ENCODE results near the gene SETD7. TPM values are rescaled to one million over a fixed set of nuclear protein-coding genes. Genes with fewer than 3 reads are reported as not detected.
"Not testable (repeated sequence)": the region's sequence is repeated elsewhere in the genome, so short reads cannot be mapped to it uniquely, and the experiment has no call there.

Gene SETD7
- total RNA-seq, 2 donors from 2014 or later, result 51.8 to 69.5 TPM

GRCh38 chr4:139469216-139469615, 86.8 kb downstream of the SETD7 start:
- Histone ChIP-seq H3K4me1 (no peaks in the 10 kb centered on the region), H3K36me3 (peaks cover 16% of the 10 kb centered on the region), H3K27ac (no peak overlapping the region), H3K4me3 (no peak overlapping the region), H3K9me3 (peaks cover 0 to 21% of the 10 kb centered on the region in 2 donors), H3K27me3 (no peaks in the 10 kb centered on the region)
- TF ChIP-seq CTCF (IDR thresholded peaks at IDR 0.05), result no peak
- no peak for DNase-seq (ENCODE audit: low spot score)

GRCh38 chr4:139468756-139469155, 87.3 kb downstream of the SETD7 start:
- Histone ChIP-seq H3K9me3 (peaks cover 0 to 21% of the 10 kb centered on the region in 2 donors), H3K36me3 (peaks cover 11% of the 10 kb centered on the region)

GRCh38 chr4:139465922-139466321, 90.1 kb downstream of the SETD7 start:
- no peaks in the 10 kb centered on the region for H3K36me3 ChIP-seq
- no peak for TF ChIP-seq CTCF (IDR thresholded peaks at IDR 0.05)

More at GRCh38 chr4:139468756-139469155, 87.3 kb downstream of the SETD7 start:
- H3K4me1 ChIP-seq; H3K27me3 ChIP-seq; H3K27ac ChIP-seq; DNase-seq (ENCODE audit: low spot score); H3K4me3 ChIP-seq: not testable (repeated sequence)

GRCh38 chr4:139464512-139464911, 91.5 kb downstream of the SETD7 start:
- H3K27me3 ChIP-seq; H3K4me3 ChIP-seq; H3K4me1 ChIP-seq; H3K27ac ChIP-seq; DNase-seq (ENCODE audit: low spot score); H3K36me3 ChIP-seq: not testable (repeated sequence)
- H3K9me3 ChIP-seq, result peaks cover 0 to 12% of the 10 kb centered on the region in 2 donors

More at GRCh38 chr4:139465922-139466321, 90.1 kb downstream of the SETD7 start:
- peaks cover 0 to 12% of the 10 kb centered on the region in 2 donors for H3K9me3 ChIP-seq
- no peak overlapping the region for H3K27ac ChIP-seq
- H3K27me3 ChIP-seq, result no peaks in the 10 kb centered on the region
- H3K4me3 ChIP-seq, result no peak overlapping the region
- DNase-seq (ENCODE audit: low spot score), result no peak
- no peaks in the 10 kb centered on the region for H3K4me1 ChIP-seq

- DNase-seq (ENCODE audit: low spot score), result no peak
- Histone ChIP-seq H3K27ac (no peak overlapping the region), H3K4me1 (peaks cover 0 to 31% of the 10 kb centered on the region in 2 donors), H3K9me3 (no peaks in the 10 kb centered on the region), H3K4me3 (no peak overlapping the region), H3K36me3 (no peaks in the 10 kb centered on the region), H3K27me3 (no peaks in the 10 kb centered on the region)
- no peak for TF ChIP-seq CTCF (IDR thresholded peaks at IDR 0.05)
Measured at GRCh38 chr4:139461022-139461628, 94.9 kb downstream of the SETD7 start.

GRCh38 chr4:139460565-139460964, 95.5 kb downstream of the SETD7 start:
- H3K36me3 ChIP-seq, result no peaks in the 10 kb centered on the region
- no peak overlapping the region for H3K27ac ChIP-seq

More at GRCh38 chr4:139460565-139460964, 95.5 kb downstream of the SETD7 start:
- H3K27me3 ChIP-seq, result no peaks in the 10 kb centered on the region
- no peak for TF ChIP-seq CTCF (IDR thresholded peaks at IDR 0.05)
- no peak for DNase-seq (ENCODE audit: low spot score)
- peaks cover 0 to 37% of the 10 kb centered on the region in 2 donors for H3K4me1 ChIP-seq
- H3K4me3 ChIP-seq, result no peak overlapping the region
- H3K9me3 ChIP-seq, result no peaks in the 10 kb centered on the region
